Fibroblast of skin of right biceps (primary cell): Measurements from ENCODE around the gene GUCY1A1.

Source experiments
- DNase-seq: peaks from one replicate; pipeline ENCODE4 v3.0.0-alpha.2; 2013

GUCY1A1 gene

GRCh38 chr4:155659176-155659575 is 7.5 kb upstream of the GUCY1A1 start:
- no peak for DNase-seq

GRCh38 chr4:155660436-155660835 is 6.2 kb upstream of the GUCY1A1 start:
- DNase-seq, result no peak

- no peak for DNase-seq
Measured at GRCh38 chr4:155665054-155665453, 1.6 kb upstream of the GUCY1A1 start.

- peak; percentile 19 for DNase-seq
Measured at GRCh38 chr4:155667222-155667567, 547 bp downstream of the GUCY1A1 start.

- peak; percentile 29 for DNase-seq
Measured at GRCh38 chr4:155667568-155668511, 1.2 kb downstream of the GUCY1A1 start.

- no peak for DNase-seq
Measured at GRCh38 chr4:155668707-155669220, 2.1 kb downstream of the GUCY1A1 start.

GRCh38 chr4:155672342-155672741 is 5.7 kb downstream of the GUCY1A1 start:
- DNase-seq, result no peak

- no peak for DNase-seq
Measured at GRCh38 chr4:155673453-155673979, 6.9 kb downstream of the GUCY1A1 start.

- DNase-seq, result no peak
Measured at GRCh38 chr4:155674669-155675071, 8.0 kb downstream of the GUCY1A1 start.

- DNase-seq, result no peak
Measured at GRCh38 chr4:155675709-155676429, 9.2 kb downstream of the GUCY1A1 start.

GRCh38 chr4:155676430-155676825 is 9.8 kb downstream of the GUCY1A1 start:
- DNase-seq, result no peak

GRCh38 chr4:155678011-155678410 is 11.4 kb downstream of the GUCY1A1 start:
- DNase-seq, result no peak

- peak; percentile 10 for DNase-seq
Measured at GRCh38 chr4:155679343-155679742, 12.7 kb downstream of the GUCY1A1 start.

- DNase-seq, result peak; percentile 32
Measured at GRCh38 chr4:155681886-155682285, 15.2 kb downstream of the GUCY1A1 start.

- no peak for DNase-seq
Measured at GRCh38 chr4:155684423-155684822, 17.8 kb downstream of the GUCY1A1 start.

- DNase-seq, result no peak
Measured at GRCh38 chr4:155684892-155685541, 18.4 kb downstream of the GUCY1A1 start.

GRCh38 chr4:155687380-155687982 is 20.8 kb downstream of the GUCY1A1 start:
- no peak for DNase-seq

- no peak for DNase-seq
Measured at GRCh38 chr4:155688211-155688610, 21.6 kb downstream of the GUCY1A1 start.

GRCh38 chr4:155688860-155689259 is 22.2 kb downstream of the GUCY1A1 start:
- DNase-seq, result no peak

GRCh38 chr4:155690044-155690837 is 23.6 kb downstream of the GUCY1A1 start:
- no peak for DNase-seq

- no peak for DNase-seq
Measured at GRCh38 chr4:155692361-155692760, 25.7 kb downstream of the GUCY1A1 start.
